HG02798 (cell line): ENCODE data around the gene ERBB4.
"Not testable (repeated sequence)": the region's sequence is repeated elsewhere in the genome, so short reads cannot be mapped to it uniquely, and the experiment has no call there.

Source experiments
- ATAC-seq: cut with Tn5 transposase; IDR thresholded peaks from one replicate; pipeline ENCODE4 v1.9.1; 2021; ENCODE audit warnings: mild to moderate bottlenecking; ENCODE audit not compliant: unreplicated experiment, poor library complexity

The ERBB4 gene

GRCh38 chr2:212028798-212029394 is 509.7 kb downstream of the ERBB4 start:
- no peak for ATAC-seq

- no peak for ATAC-seq
These were observed 510.6 kb downstream of the ERBB4 start for GRCh38 chr2:212027681-212028628.

- ATAC-seq: no peak
These were observed 514.6 kb downstream of the ERBB4 start for GRCh38 chr2:212024040-212024439.

- ATAC-seq: no peak
These were observed 515.6 kb downstream of the ERBB4 start for GRCh38 chr2:212022966-212023365.

GRCh38 chr2:212021947-212022346 is 516.7 kb downstream of the ERBB4 start:
- ATAC-seq: no peak

GRCh38 chr2:212015588-212015987 is 523.0 kb downstream of the ERBB4 start:
- no peak for ATAC-seq

- ATAC-seq: no peak
These were observed 525.0 kb downstream of the ERBB4 start for GRCh38 chr2:212013626-212014025.

GRCh38 chr2:212010305-212010704 is 528.3 kb downstream of the ERBB4 start:
- not testable (repeated sequence) for ATAC-seq

- ATAC-seq: no peak
These were observed 530.6 kb downstream of the ERBB4 start for GRCh38 chr2:212007972-212008371.

- peak; percentile 79 for ATAC-seq
These were observed 533.4 kb downstream of the ERBB4 start for GRCh38 chr2:212005085-212005671.

- no peak for ATAC-seq
These were observed 537.3 kb downstream of the ERBB4 start for GRCh38 chr2:212001325-212001724.

GRCh38 chr2:211996857-211997256 is 541.7 kb downstream of the ERBB4 start:
- peak; percentile 39 for ATAC-seq

- no peak for ATAC-seq
These were observed 543.8 kb downstream of the ERBB4 start for GRCh38 chr2:211994806-211995205.

- no peak for ATAC-seq
These were observed 548.3 kb downstream of the ERBB4 start for GRCh38 chr2:211990335-211990734.

- no peak for ATAC-seq
These were observed 552.3 kb downstream of the ERBB4 start for GRCh38 chr2:211986313-211986712.

GRCh38 chr2:211985393-211985792 is 553.2 kb downstream of the ERBB4 start:
- no peak for ATAC-seq

GRCh38 chr2:211982162-211982561 is 556.4 kb downstream of the ERBB4 start:
- ATAC-seq: no peak

- no peak for ATAC-seq
These were observed 557.2 kb downstream of the ERBB4 start for GRCh38 chr2:211981451-211981850.

- ATAC-seq: no peak
These were observed 562.5 kb downstream of the ERBB4 start for GRCh38 chr2:211976076-211976475.

- no peak for ATAC-seq
These were observed 571.4 kb downstream of the ERBB4 start for GRCh38 chr2:211967234-211967633.

GRCh38 chr2:211963969-211964368 is 574.6 kb downstream of the ERBB4 start:
- no peak for ATAC-seq
